GM19328 (cell line): ENCODE results near the gene PBOV1.

ENCODE experiments used
- ATAC-seq: cut with Tn5 transposase; IDR thresholded peaks from one replicate; pipeline ENCODE4 v1.9.1; 2021; ENCODE audit warnings: mild to moderate bottlenecking, moderate library complexity; ENCODE audit not compliant: unreplicated experiment

PBOV1 gene

GRCh38 chr6:138206862-138207261 lies 11.4 kb downstream of the PBOV1 start:
- no peak for ATAC-seq

- ATAC-seq: no peak
These were observed 12.7 kb downstream of the PBOV1 start for GRCh38 chr6:138205437-138206094.

DNA sequence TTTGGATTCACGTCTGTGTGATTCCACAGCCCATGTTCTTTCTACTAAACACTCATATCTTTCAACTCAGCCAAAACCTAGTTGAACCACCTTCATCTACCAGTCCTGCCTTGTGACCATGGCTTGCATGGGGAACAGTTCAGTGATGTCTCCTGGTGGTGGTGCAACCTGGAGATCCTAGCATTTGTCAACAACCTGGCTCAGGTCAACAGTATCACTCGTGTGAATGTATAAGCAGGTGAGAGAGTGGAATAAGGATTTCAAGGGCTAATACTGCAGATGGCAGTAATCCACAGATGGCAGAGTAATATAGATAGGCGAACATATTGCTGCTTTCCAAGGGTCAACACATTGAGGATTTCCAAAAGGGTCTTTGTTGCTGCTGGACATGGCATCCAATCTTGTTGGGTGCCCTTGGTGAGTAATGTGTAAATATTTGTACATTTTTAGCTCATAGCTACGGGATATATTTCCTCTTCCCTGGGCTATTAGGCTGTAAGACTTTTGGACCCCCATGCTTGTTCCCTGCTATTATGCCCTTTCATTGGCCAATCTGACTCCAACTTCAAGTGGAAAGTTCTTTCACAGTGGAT lies 13.4 kb downstream of the PBOV1 start:
- no peak for ATAC-seq

GRCh38 chr6:138204303-138204702 lies 14.0 kb downstream of the PBOV1 start:
- no peak for ATAC-seq

- ATAC-seq: no peak
These were observed 15.0 kb downstream of the PBOV1 start for GRCh38 chr6:138203315-138203714.

DNA sequence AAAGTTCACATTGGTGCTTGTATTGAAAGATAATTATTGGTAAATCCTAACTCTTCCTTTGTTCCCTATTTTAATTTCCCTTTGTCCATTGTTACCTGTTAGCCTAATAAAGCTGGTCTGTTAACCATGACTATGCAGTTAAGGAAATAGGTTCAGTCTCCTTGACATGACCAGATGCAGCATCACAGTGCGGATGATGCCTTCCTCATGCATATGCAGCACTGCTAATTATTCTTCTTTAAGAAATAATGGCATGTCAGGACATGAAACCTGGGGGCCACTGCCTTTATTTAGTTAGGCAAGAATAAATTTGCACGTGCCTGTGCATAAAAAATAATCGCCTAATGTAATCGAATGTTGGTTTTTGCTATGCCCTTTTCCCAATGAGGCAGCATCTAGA lies 16.5 kb downstream of the PBOV1 start:
- ATAC-seq: no peak

- no peak for ATAC-seq
These were observed 19.7 kb downstream of the PBOV1 start for GRCh38 chr6:138198430-138199091.

DNA sequence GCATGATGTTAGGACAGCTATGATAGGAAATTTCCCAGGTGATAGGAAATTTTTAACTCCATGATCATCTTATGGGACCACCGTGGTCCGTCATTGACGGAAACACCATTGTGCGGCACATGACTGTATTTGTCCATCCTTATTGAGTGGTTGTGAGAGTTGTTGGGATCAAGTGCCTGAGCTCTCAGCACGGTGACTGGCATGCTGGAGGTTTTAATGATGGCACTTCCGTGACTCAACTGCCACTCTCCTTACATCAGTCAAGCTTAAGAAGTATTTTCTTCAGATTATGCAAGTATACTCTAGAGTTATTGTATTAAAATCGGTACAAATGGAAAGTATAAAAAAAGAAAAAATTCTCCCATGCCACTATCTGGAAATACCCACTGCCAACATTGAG lies 20.7 kb downstream of the PBOV1 start:
- no peak for ATAC-seq

- no peak for ATAC-seq
These were observed 22.1 kb downstream of the PBOV1 start for GRCh38 chr6:138196122-138196738.

GRCh38 chr6:138194287-138194686 lies 24.0 kb downstream of the PBOV1 start:
- no peak for ATAC-seq

DNA sequence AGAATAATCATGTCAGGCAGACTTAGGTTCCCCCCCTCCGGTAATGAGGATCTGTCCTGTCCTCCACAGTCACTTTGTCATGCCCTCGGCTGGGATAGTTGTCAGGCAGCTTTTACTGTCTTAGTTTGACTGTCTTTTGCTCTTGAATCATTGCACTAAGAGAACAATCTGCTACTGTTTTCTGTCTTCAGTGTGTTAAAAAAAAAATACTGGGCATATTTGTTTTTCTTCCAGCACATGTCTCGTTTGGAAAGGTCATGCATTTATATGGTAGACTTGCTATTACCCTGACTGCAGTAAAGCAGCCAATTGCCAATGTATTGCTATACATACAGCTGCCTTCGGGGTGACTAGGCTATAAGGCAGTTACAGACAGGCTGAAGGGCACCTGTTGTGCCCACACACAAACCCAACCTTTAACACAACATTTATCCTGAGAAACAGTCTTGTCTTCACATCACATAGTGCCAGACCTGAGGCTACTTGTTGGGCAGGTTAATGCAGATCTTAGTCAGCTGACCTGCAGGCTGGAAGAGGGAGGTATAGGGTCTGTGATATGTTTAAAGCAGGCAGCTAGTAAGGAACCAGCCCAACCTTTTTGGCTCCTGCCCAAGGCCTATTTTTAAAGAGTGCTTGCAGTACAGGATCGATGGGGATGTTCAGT lies 29.9 kb downstream of the PBOV1 start:
- no peak for ATAC-seq

- ATAC-seq: no peak
These were observed 31.1 kb downstream of the PBOV1 start for GRCh38 chr6:138187156-138187555.

DNA sequence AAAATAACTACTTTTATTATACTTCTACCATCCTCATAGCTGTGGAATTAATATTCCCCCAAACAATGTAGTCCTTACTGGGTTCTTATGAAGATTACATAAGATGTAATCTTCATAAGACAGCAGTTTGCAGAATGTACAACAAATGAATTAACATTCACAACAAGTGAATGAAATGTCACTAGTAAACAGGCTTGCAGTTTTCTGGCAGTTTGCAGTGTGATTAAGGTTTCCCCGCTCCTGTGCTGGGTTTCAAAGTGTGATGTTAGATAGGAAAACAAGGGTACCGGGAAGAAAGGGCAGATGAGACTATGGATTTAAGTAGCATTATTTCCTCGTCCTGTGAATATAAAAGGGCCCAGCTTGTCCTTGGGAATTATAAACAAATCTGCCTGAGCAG lies 34.1 kb downstream of the PBOV1 start:
- no peak for ATAC-seq

- no peak for ATAC-seq
These were observed 34.5 kb downstream of the PBOV1 start for GRCh38 chr6:138183790-138184134.

DNA sequence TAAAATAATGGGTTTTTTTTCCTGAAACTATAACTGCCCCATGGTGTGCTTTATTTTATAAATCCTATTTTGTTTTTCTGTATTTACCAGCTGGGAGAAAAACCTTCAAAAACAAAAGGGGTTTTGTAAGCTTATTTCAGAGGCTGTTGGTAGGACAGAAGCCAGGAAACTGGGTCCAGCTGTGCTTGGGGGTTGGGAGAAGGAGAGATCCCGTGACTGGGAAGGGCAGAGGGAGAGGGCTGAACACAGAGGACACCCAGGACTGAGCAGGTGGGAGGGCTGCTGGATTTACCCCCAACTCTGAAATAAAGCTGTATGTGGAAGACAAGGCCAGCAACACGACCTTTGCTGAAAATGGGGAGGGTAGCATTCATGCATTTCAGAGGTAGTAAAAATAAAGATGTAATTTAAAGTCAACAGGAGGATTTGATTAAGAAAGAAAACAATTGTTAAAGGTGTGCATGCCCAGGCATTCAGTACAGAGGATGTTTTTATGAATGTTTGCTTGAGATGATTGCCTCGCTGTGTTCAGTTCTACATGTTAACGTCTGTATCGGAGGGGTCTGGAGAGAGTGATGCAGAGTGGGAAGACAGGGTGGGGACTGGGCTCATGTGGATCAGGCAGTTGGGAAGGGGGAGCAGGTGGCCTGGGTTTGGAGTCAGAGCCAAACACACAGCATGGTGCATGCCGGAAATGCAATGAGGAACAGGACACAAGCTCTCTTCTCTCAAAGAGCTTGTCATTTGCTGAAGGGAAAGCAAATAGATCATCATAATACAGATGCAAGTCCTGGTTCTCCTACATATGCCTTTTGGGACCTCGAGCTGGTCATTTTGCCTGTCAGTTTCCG lies 35.1 kb downstream of the PBOV1 start:
- no peak for ATAC-seq

- ATAC-seq: no peak
These were observed 41.5 kb downstream of the PBOV1 start for GRCh38 chr6:138176652-138177232.

- ATAC-seq: no peak
These were observed 42.7 kb downstream of the PBOV1 start for GRCh38 chr6:138175596-138175995.
